Common myeloid progenitor, CD34-positive (primary cell): ENCODE measurements around the gene CNOT1.
A peak's percentile ranks its signal among the peaks of the same experiment; 100 is the strongest.
"Not testable (repeated sequence)": the region's sequence is repeated elsewhere in the genome, so short reads cannot be mapped to it uniquely, and the experiment has no call there.

ENCODE experiments used
- CTCF ChIA-PET: fragments of 350-600 bp; sonication (Branson Sonifier 250); formaldehyde crosslinking; loops from one replicate; lab custom pipeline; 2021; ENCODE audit warnings: antibody characterized with exemption; lab: Charles Lee
- POLR2A ChIA-PET: fragments of 350-600 bp; sonication (Branson Sonifier 250); formaldehyde crosslinking; loops from one replicate; lab custom pipeline; 2021; ENCODE audit warnings: antibody characterized with exemption; lab: Charles Lee
- DNase-seq, 3 donors: peaks; one replicate each; pipeline versions ENCODE4 v3.0.0 to v3.0.0-alpha.2; 2013
- H3K27ac ChIP-seq, 2 experiments: 1 replicate in 1 of 2; 2 replicates in 1 of 2; pipeline ENCODE4 v1.7.0; 2013; ENCODE audit warnings: inconsistent platforms in 2 of 2, low read length in 2 of 2, mild to moderate bottlenecking in 2 of 2, low read depth in 1 of 2, moderate library complexity in 1 of 2; ENCODE audit not compliant: severe bottlenecking in 2 of 2, insufficient read depth in 1 of 2, poor library complexity in 1 of 2
- H3K27me3 ChIP-seq, 5 experiments: replicated peaks in 2 of 5; 1 replicate in 3 of 5; 2 replicates in 2 of 5; pipeline versions ENCODE4 v1.6.1 to v1.7.0; 2013; ENCODE audit warnings: low read length in 4 of 5, mild to moderate bottlenecking in 2 of 5, moderate library complexity in 2 of 5, inconsistent platforms in 1 of 5; ENCODE audit not compliant: insufficient read depth in 5 of 5, control insufficient read depth in 4 of 5
- H3K36me3 ChIP-seq, 4 experiments: 1 replicate in 2 of 4; 2 replicates in 2 of 4; pipeline versions ENCODE4 v1.6.1 to v1.7.0; 2013; ENCODE audit warnings: low read length in 3 of 4, control low read depth in 1 of 4, mild to moderate bottlenecking in 1 of 4; ENCODE audit not compliant: control insufficient read depth in 4 of 4, insufficient read depth in 4 of 4
- H3K4me1 ChIP-seq, 4 experiments: 1 replicate in 3 of 4; 2 replicates in 1 of 4; pipeline versions ENCODE4 v1.6.1 to v1.7.1; 2013; ENCODE audit warnings: low read length in 3 of 4, mild to moderate bottlenecking in 3 of 4, control low read depth in 1 of 4, inconsistent platforms in 1 of 4, moderate library complexity in 1 of 4; ENCODE audit not compliant: control insufficient read depth in 4 of 4, insufficient read depth in 4 of 4; ENCODE audit errors: control extremely low read depth in 1 of 4
- H3K4me3 ChIP-seq, 7 experiments: 1 replicate in 4 of 7; 2 replicates in 3 of 7; pipeline versions ENCODE4 v1.5.1 to v1.7.0; 2013; ENCODE audit warnings: mild to moderate bottlenecking in 7 of 7, low read length in 6 of 7, moderate library complexity in 6 of 7, inconsistent platforms in 2 of 7, low read depth in 2 of 7, control low read depth in 1 of 7; ENCODE audit not compliant: insufficient read depth in 4 of 7, control insufficient read depth in 1 of 7; ENCODE audit errors: extremely low read depth in 1 of 7
- H3K9me3 ChIP-seq, 5 experiments: 1 replicate in 4 of 5; 2 replicates in 1 of 5; pipeline versions ENCODE4 v1.6.1 to v1.7.1; 2013; ENCODE audit warnings: low read length in 4 of 5, mild to moderate bottlenecking in 2 of 5, inconsistent platforms in 1 of 5, low read depth in 1 of 5, moderate library complexity in 1 of 5; ENCODE audit not compliant: control insufficient read depth in 4 of 5, insufficient read depth in 2 of 5; ENCODE audit errors: control extremely low read depth in 1 of 5
- WGBS: methylation state at CpG from one replicate; pipeline ENCODE4 v1.1.5; 2013; ENCODE audit not compliant: insufficient coverage; 5-methylcytosine and 5-hydroxymethylcytosine counted together

The CNOT1 gene

GRCh38 chr16:58565697-58566096, 63.9 kb downstream of the CNOT1 start:
- POLR2A ChIA-PET, H3K4me3 ChIP-seq: not testable (repeated sequence)
- peaks cover 14 to 76% (median 46%) of the 10 kb centered on the region in 4 experiments for H3K36me3 ChIP-seq

GRCh38 chr16:58563775-58564174, 65.9 kb downstream of the CNOT1 start:
- H3K4me3 ChIP-seq, result no peak overlapping the region
- no peaks in the 10 kb centered on the region for H3K9me3 ChIP-seq
- no peaks in the 10 kb centered on the region for H3K4me1 ChIP-seq
- 100% methylated on average over 1 of the region's 4 CpGs for WGBS
- POLR2A ChIA-PET, result no interaction called here
- peak in 2 of 3 donors; percentile 26 to 28 for DNase-seq
- H3K27me3 ChIP-seq, result no peaks in the 10 kb centered on the region
- no peak overlapping the region for H3K27ac ChIP-seq
- CTCF ChIA-PET, result no interaction called here
- peaks cover 13 to 75% (median 41%) of the 10 kb centered on the region in 4 experiments for H3K36me3 ChIP-seq

More at GRCh38 chr16:58565697-58566096, 63.9 kb downstream of the CNOT1 start:
- not testable (repeated sequence) for DNase-seq, H3K9me3 ChIP-seq, H3K27me3 ChIP-seq, H3K4me1 ChIP-seq, H3K27ac ChIP-seq
- 100% methylated on average over 4 of the region's 4 CpGs for WGBS
- CTCF ChIA-PET, result interaction anchor here (1.1 to 1.3 kb wide), 2 partner anchors 8 to 97 kb away, joined by 3 read pairs; no protein-coding TSS in a partner anchor

GRCh38 chr16:58563235-58563634, 66.4 kb downstream of the CNOT1 start:
- no peak for DNase-seq
- Histone ChIP-seq H3K36me3 (peaks cover 11 to 77% (median 44%) of the 10 kb centered on the region in 4 experiments), H3K4me1 (no peaks in the 10 kb centered on the region), H3K4me3 (no peak overlapping the region), H3K27ac (no peak overlapping the region), H3K27me3 (no peaks in the 10 kb centered on the region), H3K9me3 (no peaks in the 10 kb centered on the region)
- POLR2A ChIA-PET, result no interaction called here
- CTCF ChIA-PET, result interaction anchor here (1.8 kb wide), 1 partner anchor 17 kb away, joined by 4 read pairs; no protein-coding TSS in a partner anchor

- WGBS, result 100% methylated on average over 1 of the region's 2 CpGs
- Histone ChIP-seq H3K9me3 (no peaks in the 10 kb centered on the region), H3K36me3 (peaks cover 25 to 89% (median 67%) of the 10 kb centered on the region in 4 experiments), H3K4me1 (no peaks in the 10 kb centered on the region), H3K27me3 (no peaks in the 10 kb centered on the region), H3K4me3 (no peak overlapping the region), H3K27ac (no peak overlapping the region)
- CTCF ChIA-PET, result interaction anchor here (0.8 to 1.4 kb wide), 3 partner anchors 11 to 38 kb away, joined by 3 to 4 read pairs (median 3); no protein-coding TSS in a partner anchor
- no peak for DNase-seq
- POLR2A ChIA-PET, result no interaction called here
Measured at GRCh38 chr16:58556678-58557077, 72.9 kb downstream of the CNOT1 start.

- whole genome bisulfite sequencing, result 92% methylated on average over 2 of the region's 3 CpGs
- no peaks in the 10 kb centered on the region for H3K27me3 ChIP-seq
- no peaks in the 10 kb centered on the region for H3K4me1 ChIP-seq
- H3K9me3 ChIP-seq, result no peaks in the 10 kb centered on the region
- CTCF ChIA-PET, result no interaction called here
- no peak for DNase-seq
- POLR2A ChIA-PET, result no interaction called here
- no peak overlapping the region for H3K4me3 ChIP-seq
- peaks cover 33 to 93% (median 66%) of the 10 kb centered on the region in 4 experiments for H3K36me3 ChIP-seq
- H3K27ac ChIP-seq, result peak overlapping the region in 1 of 2 experiments; percentile 37
Measured at GRCh38 chr16:58551496-58551895, 78.1 kb downstream of the CNOT1 start.

GRCh38 chr16:58548378-58548777, 81.2 kb downstream of the CNOT1 start:
- no peak for DNase-seq
- peaks cover 44 to 92% (median 69%) of the 10 kb centered on the region in 4 experiments for H3K36me3 ChIP-seq
- H3K27ac ChIP-seq, result no peak overlapping the region
- no peaks in the 10 kb centered on the region for H3K27me3 ChIP-seq
- 100% methylated on average over 2 of the region's 2 CpGs for WGBS
- no peaks in the 10 kb centered on the region for H3K4me1 ChIP-seq
- H3K4me3 ChIP-seq, result no peak overlapping the region
- ChIA-PET CTCF (no interaction called here), POLR2A (no interaction called here)
- no peaks in the 10 kb centered on the region for H3K9me3 ChIP-seq

GRCh38 chr16:58543685-58544084, 85.9 kb downstream of the CNOT1 start:
- no peak for DNase-seq
- WGBS, result 100% methylated on average over 5 of the region's 8 CpGs
- H3K9me3 ChIP-seq, result no peaks in the 10 kb centered on the region
- H3K27me3 ChIP-seq, result no peaks in the 10 kb centered on the region
- POLR2A ChIA-PET, result no interaction called here
- peaks cover 41 to 88% (median 69%) of the 10 kb centered on the region in 4 experiments for H3K36me3 ChIP-seq
- H3K4me1 ChIP-seq, result no peaks in the 10 kb centered on the region
- CTCF ChIA-PET, result interaction anchor here (1.0 to 1.4 kb wide), 2 partner anchors 13 to 117 kb away, joined by 3 read pairs; no protein-coding TSS in a partner anchor
- H3K27ac ChIP-seq, result no peak overlapping the region
- no peak overlapping the region for H3K4me3 ChIP-seq
